ENCODE results near the gene DLEC1.

DLEC1 gene

GRCh38 chr3:38002940-38003339 lies 36.1 kb upstream of the DLEC1 start:
- Histone ChIP-seq H3K27me3 (ENCODE audit: control insufficient read depth, insufficient read depth, low read length) (no peaks in the 10 kb centered on the region), H3K36me3 (ENCODE audit: control insufficient read depth, insufficient read depth, low read length) (0 out of 2 replicates have a peak, but pooled peaks cover 2% of the 10 kb centered on the region), H3K9me3 (ENCODE audit: control insufficient read depth, insufficient read depth, low read length) (no peaks in the 10 kb centered on the region), H3K27ac (ENCODE audit: low read length) (no peak overlapping the region), H3K4me1 (ENCODE audit: control insufficient read depth, insufficient read depth, low read length) (peaks cover 6% of the 10 kb centered on the region), H3K4me3 (ENCODE audit: low read length) (no peak overlapping the region)
- no CpG with 5 or more reads among the region's 9 CpGs for WGBS (ENCODE audit: insufficient coverage, insufficient read length)
- no peak for DNase-seq (ENCODE audit: low read depth, low spot score)

- DNase-seq (ENCODE audit: low read depth, low spot score), result no peak
- H3K9me3 ChIP-seq (ENCODE audit: control insufficient read depth, insufficient read depth, low read length), result no peaks in the 10 kb centered on the region
- H3K4me3 ChIP-seq (ENCODE audit: low read length), result no peak overlapping the region
- peaks cover 3% of the 10 kb centered on the region; the same call in 1 of the 2 replicates for H3K4me1 ChIP-seq (ENCODE audit: control insufficient read depth, insufficient read depth, low read length)
- no peaks in the 10 kb centered on the region for H3K27me3 ChIP-seq (ENCODE audit: control insufficient read depth, insufficient read depth, low read length)
- H3K27ac ChIP-seq (ENCODE audit: low read length), result no peak overlapping the region
- 0 out of 2 replicates have a peak, but pooled peaks cover 5% of the 10 kb centered on the region for H3K36me3 ChIP-seq (ENCODE audit: control insufficient read depth, insufficient read depth, low read length)
- WGBS (ENCODE audit: insufficient coverage, insufficient read length), result no CpG with 5 or more reads among the region's 7 CpGs
Measured at GRCh38 chr3:38003371-38003816, 35.6 kb upstream of the DLEC1 start.

DNA sequence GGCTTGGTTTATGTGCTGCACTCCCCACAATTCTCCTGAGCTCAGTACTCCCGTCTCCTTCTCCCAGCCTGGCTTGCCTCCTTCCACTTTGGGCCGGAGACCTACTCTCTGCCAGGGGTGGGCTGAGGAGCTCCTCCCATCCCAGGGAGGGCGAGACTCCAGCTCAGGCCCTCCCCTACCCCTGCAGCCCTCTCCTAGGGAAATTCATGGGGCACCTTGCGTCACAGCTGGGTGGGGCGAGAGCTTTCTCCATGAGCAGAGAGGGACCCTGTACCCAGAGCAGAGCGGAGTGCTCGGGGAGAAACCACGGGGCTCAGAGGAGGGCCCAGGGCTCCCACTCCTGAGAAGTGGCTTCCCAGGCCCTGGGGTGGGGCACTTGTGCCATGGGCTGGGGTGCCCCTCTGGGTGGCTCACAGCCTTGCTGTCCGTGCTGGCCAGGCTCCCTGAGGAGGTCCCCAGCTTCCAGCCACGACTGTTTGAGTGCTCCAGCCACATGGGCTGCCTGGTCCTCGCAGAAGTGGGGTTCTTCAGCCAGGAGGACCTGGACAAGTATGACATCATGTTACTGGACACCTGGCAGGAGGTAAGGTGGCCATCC lies 35.1 kb upstream of the DLEC1 start:
- no peak overlapping the region for H3K4me3 ChIP-seq (ENCODE audit: low read length)
- no peaks in the 10 kb centered on the region for H3K9me3 ChIP-seq (ENCODE audit: control insufficient read depth, insufficient read depth, low read length)
- DNase-seq (ENCODE audit: low read depth, low spot score), result no peak
- no peak overlapping the region for H3K27ac ChIP-seq (ENCODE audit: low read length)
- no peaks in the 10 kb centered on the region for H3K27me3 ChIP-seq (ENCODE audit: control insufficient read depth, insufficient read depth, low read length)
- no CpG with 5 or more reads among the region's 11 CpGs for WGBS (ENCODE audit: insufficient coverage, insufficient read length)
- 0 out of 2 replicates have a peak, but pooled peaks cover 5% of the 10 kb centered on the region for H3K36me3 ChIP-seq (ENCODE audit: control insufficient read depth, insufficient read depth, low read length)
- H3K4me1 ChIP-seq (ENCODE audit: control insufficient read depth, insufficient read depth, low read length), result no peaks in the 10 kb centered on the region

GRCh38 chr3:38004415-38005075 lies 34.5 kb upstream of the DLEC1 start:
- H3K27ac ChIP-seq (ENCODE audit: low read length), result no peak overlapping the region
- H3K9me3 ChIP-seq (ENCODE audit: control insufficient read depth, insufficient read depth, low read length), result no peaks in the 10 kb centered on the region
- H3K36me3 ChIP-seq (ENCODE audit: control insufficient read depth, insufficient read depth, low read length), result 0 out of 2 replicates have a peak, but pooled peaks cover 5% of the 10 kb centered on the region
- WGBS (ENCODE audit: insufficient coverage, insufficient read length), result no CpG with 5 or more reads among the region's 14 CpGs
- H3K4me3 ChIP-seq (ENCODE audit: low read length), result no peak overlapping the region
- DNase-seq (ENCODE audit: low read depth, low spot score), result no peak
- H3K4me1 ChIP-seq (ENCODE audit: control insufficient read depth, insufficient read depth, low read length), result no peaks in the 10 kb centered on the region
- H3K27me3 ChIP-seq (ENCODE audit: control insufficient read depth, insufficient read depth, low read length), result no peaks in the 10 kb centered on the region

- H3K27ac ChIP-seq (ENCODE audit: low read length), result no peak overlapping the region
- H3K36me3 ChIP-seq (ENCODE audit: control insufficient read depth, insufficient read depth, low read length), result 0 out of 2 replicates have a peak, but pooled peaks cover 5% of the 10 kb centered on the region
- no peaks in the 10 kb centered on the region for H3K27me3 ChIP-seq (ENCODE audit: control insufficient read depth, insufficient read depth, low read length)
- H3K4me3 ChIP-seq (ENCODE audit: low read length), result no peak overlapping the region
- no peak for DNase-seq (ENCODE audit: low read depth, low spot score)
- no peaks in the 10 kb centered on the region for H3K9me3 ChIP-seq (ENCODE audit: control insufficient read depth, insufficient read depth, low read length)
- no CpG with 5 or more reads among the region's 15 CpGs for WGBS (ENCODE audit: insufficient coverage, insufficient read length)
- no peaks in the 10 kb centered on the region for H3K4me1 ChIP-seq (ENCODE audit: control insufficient read depth, insufficient read depth, low read length)
Measured at GRCh38 chr3:38005076-38006020, 33.7 kb upstream of the DLEC1 start.

- H3K36me3 ChIP-seq (ENCODE audit: control insufficient read depth, insufficient read depth, low read length), result 0 out of 2 replicates have a peak, but pooled peaks cover 5% of the 10 kb centered on the region
- no peak for DNase-seq (ENCODE audit: low read depth, low spot score)
- H3K27me3 ChIP-seq (ENCODE audit: control insufficient read depth, insufficient read depth, low read length), result no peaks in the 10 kb centered on the region
- no peak overlapping the region for H3K27ac ChIP-seq (ENCODE audit: low read length)
- WGBS (ENCODE audit: insufficient coverage, insufficient read length), result no CpG with 5 or more reads among the region's 5 CpGs
- no peaks in the 10 kb centered on the region for H3K9me3 ChIP-seq (ENCODE audit: control insufficient read depth, insufficient read depth, low read length)
- no peak overlapping the region for H3K4me3 ChIP-seq (ENCODE audit: low read length)
- no peaks in the 10 kb centered on the region for H3K4me1 ChIP-seq (ENCODE audit: control insufficient read depth, insufficient read depth, low read length)
Measured at GRCh38 chr3:38006031-38006430, 33.0 kb upstream of the DLEC1 start.

GRCh38 chr3:38006445-38006995 lies 32.5 kb upstream of the DLEC1 start:
- no peak for DNase-seq (ENCODE audit: low read depth, low spot score)
- no peaks in the 10 kb centered on the region for H3K9me3 ChIP-seq (ENCODE audit: control insufficient read depth, insufficient read depth, low read length)
- 0 out of 2 replicates have a peak, but pooled peaks cover 5% of the 10 kb centered on the region for H3K36me3 ChIP-seq (ENCODE audit: control insufficient read depth, insufficient read depth, low read length)
- no CpG with 5 or more reads among the region's 16 CpGs for WGBS (ENCODE audit: insufficient coverage, insufficient read length)
- H3K27me3 ChIP-seq (ENCODE audit: control insufficient read depth, insufficient read depth, low read length), result no peaks in the 10 kb centered on the region
- H3K4me3 ChIP-seq (ENCODE audit: low read length), result no peak overlapping the region
- H3K4me1 ChIP-seq (ENCODE audit: control insufficient read depth, insufficient read depth, low read length), result no peaks in the 10 kb centered on the region
- no peak overlapping the region for H3K27ac ChIP-seq (ENCODE audit: low read length)

GRCh38 chr3:38007754-38008090 lies 31.3 kb upstream of the DLEC1 start:
- DNase-seq (ENCODE audit: low read depth, low spot score), result no peak
- Histone ChIP-seq H3K9me3 (ENCODE audit: control insufficient read depth, insufficient read depth, low read length) (no peaks in the 10 kb centered on the region), H3K4me1 (ENCODE audit: control insufficient read depth, insufficient read depth, low read length) (no peaks in the 10 kb centered on the region), H3K4me3 (ENCODE audit: low read length) (no peak overlapping the region), H3K36me3 (ENCODE audit: control insufficient read depth, insufficient read depth, low read length) (0 out of 2 replicates have a peak, but pooled peaks cover 5% of the 10 kb centered on the region), H3K27me3 (ENCODE audit: control insufficient read depth, insufficient read depth, low read length) (no peaks in the 10 kb centered on the region), H3K27ac (ENCODE audit: low read length) (no peak overlapping the region)
- WGBS (ENCODE audit: insufficient coverage, insufficient read length), result no CpG with 5 or more reads among the region's 7 CpGs

GRCh38 chr3:38008191-38008701 lies 30.8 kb upstream of the DLEC1 start:
- no peak overlapping the region for H3K4me3 ChIP-seq (ENCODE audit: low read length)
- no peaks in the 10 kb centered on the region for H3K4me1 ChIP-seq (ENCODE audit: control insufficient read depth, insufficient read depth, low read length)
- no peaks in the 10 kb centered on the region for H3K27me3 ChIP-seq (ENCODE audit: control insufficient read depth, insufficient read depth, low read length)
- H3K27ac ChIP-seq (ENCODE audit: low read length), result no peak overlapping the region
- H3K9me3 ChIP-seq (ENCODE audit: control insufficient read depth, insufficient read depth, low read length), result no peaks in the 10 kb centered on the region
- DNase-seq (ENCODE audit: low read depth, low spot score), result no peak
- WGBS (ENCODE audit: insufficient coverage, insufficient read length), result no CpG with 5 or more reads among the region's 19 CpGs
- H3K36me3 ChIP-seq (ENCODE audit: control insufficient read depth, insufficient read depth, low read length), result 0 out of 2 replicates have a peak, but pooled peaks cover 5% of the 10 kb centered on the region

Data from iPS DF 6.9 (cell line).